ENCODE data around the gene ANKS3. TPM values are rescaled to one million over a fixed set of nuclear protein-coding genes. Genes with fewer than 3 reads are reported as not detected.

The ANKS3 gene
- total RNA-seq, 2 donors from 2014 or later, result 29.8 to 41.8 TPM

DNA sequence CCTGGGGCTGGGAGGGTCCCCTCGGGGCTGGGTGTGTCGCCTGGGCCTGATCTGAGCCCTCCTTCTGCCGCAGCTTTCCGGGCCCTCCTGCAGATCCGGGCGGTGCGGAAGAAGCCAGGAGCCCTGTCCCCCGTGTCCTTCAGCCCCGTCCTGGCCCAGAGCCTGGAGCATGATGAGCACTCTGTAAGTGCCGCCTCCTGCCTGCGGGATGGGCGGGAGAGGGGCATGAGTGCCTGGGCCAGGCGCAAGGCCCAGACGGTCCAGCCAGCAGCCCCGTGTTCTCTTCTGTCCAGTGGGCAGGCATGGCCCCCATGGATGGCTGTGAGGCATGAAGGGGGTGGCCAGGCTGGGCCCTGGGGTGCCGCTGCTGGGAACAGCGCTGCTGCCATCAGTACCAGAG, 56.7 kb downstream of the ANKS3 start:
- Histone ChIP-seq H3K4me1 (ENCODE audit: control insufficient read depth in 1 of 2, low read depth in 2 of 2) (no peaks in the 10 kb centered on the region), H3K27me3 (replicated peaks; ENCODE audit: insufficient read depth) (no peaks in the 10 kb centered on the region), H3K4me3 (no peak overlapping the region), H3K9me3 (no peaks in the 10 kb centered on the region), H3K27ac (no peak overlapping the region), H3K36me3 (peaks cover 35% of the 10 kb centered on the region)
- DNase-seq (ENCODE audit: low spot score) (no peak), ATAC-seq (ENCODE audit: insufficient number of reproducible peaks, low FRiP score, low read depth) (no peak)
- TF ChIP-seq, protein P1, sequence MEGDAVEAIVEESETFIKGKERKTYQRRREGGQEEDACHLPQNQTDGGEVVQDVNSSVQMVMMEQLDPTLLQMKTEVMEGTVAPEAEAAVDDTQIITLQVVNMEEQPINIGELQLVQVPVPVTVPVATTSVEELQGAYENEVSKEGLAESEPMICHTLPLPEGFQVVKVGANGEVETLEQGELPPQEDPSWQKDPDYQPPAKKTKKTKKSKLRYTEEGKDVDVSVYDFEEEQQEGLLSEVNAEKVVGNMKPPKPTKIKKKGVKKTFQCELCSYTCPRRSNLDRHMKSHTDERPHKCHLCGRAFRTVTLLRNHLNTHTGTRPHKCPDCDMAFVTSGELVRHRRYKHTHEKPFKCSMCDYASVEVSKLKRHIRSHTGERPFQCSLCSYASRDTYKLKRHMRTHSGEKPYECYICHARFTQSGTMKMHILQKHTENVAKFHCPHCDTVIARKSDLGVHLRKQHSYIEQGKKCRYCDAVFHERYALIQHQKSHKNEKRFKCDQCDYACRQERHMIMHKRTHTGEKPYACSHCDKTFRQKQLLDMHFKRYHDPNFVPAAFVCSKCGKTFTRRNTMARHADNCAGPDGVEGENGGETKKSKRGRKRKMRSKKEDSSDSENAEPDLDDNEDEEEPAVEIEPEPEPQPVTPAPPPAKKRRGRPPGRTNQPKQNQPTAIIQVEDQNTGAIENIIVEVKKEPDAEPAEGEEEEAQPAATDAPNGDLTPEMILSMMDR (IDR thresholded peaks at IDR 0.05), result no peak

DNA sequence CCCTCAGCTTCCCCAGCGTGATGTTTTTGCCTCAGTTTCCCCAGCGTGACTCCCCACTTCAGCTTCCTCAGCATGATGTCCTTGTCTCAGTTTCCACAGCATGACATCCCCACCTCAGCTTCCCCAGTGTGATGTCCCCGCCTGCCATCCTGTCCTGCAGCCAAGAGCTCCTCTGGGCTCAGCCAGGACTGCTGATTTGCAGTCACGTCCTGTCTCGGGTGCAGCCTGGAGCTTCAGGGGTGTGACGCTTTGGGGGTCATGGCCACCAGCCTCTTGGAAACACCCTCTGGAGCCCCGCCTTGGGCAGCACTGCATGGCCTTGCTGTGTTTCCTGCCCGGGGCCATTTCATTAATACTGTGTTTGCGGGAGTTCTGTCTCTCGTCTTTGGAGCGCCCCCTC, 57.2 kb downstream of the ANKS3 start:
- Histone ChIP-seq H3K9me3 (no peaks in the 10 kb centered on the region), H3K4me1 (ENCODE audit: control insufficient read depth in 1 of 2, low read depth in 2 of 2) (no peaks in the 10 kb centered on the region), H3K36me3 (peaks cover 32% of the 10 kb centered on the region), H3K27ac (no peak overlapping the region), H3K4me3 (no peak overlapping the region), H3K27me3 (replicated peaks; ENCODE audit: insufficient read depth) (no peaks in the 10 kb centered on the region)
- TF ChIP-seq, protein P1 (IDR thresholded peaks at IDR 0.05), result no peak
- no peak for DNase-seq (ENCODE audit: low spot score)
- no peak for ATAC-seq (ENCODE audit: insufficient number of reproducible peaks, low FRiP score, low read depth)

DNA sequence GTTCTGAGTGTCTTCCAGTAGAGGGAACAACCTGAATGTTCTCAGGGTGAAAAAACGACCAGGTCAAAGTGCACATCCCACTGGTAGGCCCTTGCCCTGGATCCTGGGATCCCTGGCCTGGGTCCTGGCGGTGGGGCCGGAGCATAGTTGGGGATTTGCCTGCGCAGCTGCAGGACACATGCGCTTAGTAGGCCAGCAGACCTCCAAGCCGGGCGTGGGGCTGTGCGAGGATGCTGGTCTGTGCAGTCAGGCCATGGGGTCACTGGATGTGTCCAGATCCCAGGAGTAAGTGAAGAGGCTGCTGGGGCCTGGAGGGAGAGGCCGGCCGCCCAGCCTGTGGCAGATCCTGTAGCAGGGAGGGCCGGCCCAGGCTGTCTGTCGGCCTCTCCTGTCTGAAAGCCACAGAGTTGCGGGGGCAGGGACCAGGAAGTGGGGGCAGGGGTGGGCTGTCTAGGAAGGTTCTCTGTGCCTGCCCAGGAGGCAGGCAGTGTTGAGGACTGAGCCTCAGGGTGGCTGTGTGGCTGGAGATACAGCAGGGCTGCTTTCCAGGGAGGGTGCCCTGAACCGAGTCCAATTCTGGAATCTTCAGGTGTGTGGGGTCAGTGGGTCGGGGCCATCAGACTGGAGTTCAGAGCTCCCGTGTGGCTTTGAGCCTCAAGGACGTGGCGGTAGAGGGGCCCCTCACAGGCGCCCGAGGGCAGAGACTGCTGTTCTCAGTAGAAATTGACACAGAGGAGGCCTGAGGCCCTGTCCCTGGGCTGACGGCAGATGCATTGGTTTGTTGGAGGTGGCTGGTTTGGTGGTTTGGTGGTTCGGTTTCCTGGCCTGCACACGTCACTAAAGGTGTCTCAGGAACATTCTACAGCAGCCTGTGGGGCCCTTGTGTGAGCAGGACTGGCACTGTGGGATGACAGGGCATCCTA, 57.9 kb downstream of the ANKS3 start:
- DNase-seq (ENCODE audit: low spot score) (no peak), ATAC-seq (ENCODE audit: insufficient number of reproducible peaks, low FRiP score, low read depth) (no peak)
- Histone ChIP-seq H3K4me3 (no peak overlapping the region), H3K27me3 (replicated peaks; ENCODE audit: insufficient read depth) (no peaks in the 10 kb centered on the region), H3K9me3 (no peaks in the 10 kb centered on the region), H3K4me1 (ENCODE audit: control insufficient read depth in 1 of 2, low read depth in 2 of 2) (no peaks in the 10 kb centered on the region), H3K27ac (no peak overlapping the region), H3K36me3 (peaks cover 33% of the 10 kb centered on the region)
- TF ChIP-seq, protein P1 (IDR thresholded peaks at IDR 0.05), result no peak

DNA sequence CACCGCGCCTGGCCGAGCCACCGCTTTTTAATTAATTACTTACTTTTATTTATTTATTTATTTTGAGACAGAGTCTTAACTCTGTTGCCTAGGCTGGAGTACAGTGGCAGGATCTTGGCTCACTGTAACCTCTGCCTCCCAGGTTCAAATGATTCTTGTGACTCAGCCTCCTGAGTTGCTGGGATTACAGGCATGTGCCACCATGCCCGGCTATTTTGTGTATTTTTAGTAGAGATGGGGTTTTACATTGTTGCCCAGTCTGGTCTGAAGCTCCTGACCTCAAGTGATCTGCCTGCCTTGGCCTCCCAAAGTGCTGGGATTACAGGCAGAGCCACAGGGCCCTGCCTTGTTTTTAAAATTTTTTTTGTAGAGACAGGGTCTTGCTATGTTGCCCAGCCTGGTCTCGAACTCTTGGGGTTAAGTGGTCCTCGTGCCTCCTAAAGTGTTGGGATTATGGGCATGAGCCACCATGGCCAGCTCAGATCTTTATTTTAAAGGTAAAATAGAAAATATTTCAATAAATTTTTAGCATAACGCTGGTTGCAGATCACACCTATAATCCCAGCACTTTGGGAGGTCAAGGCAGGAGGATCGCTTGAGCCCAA, 59.0 kb downstream of the ANKS3 start:
- Histone ChIP-seq H3K27ac (no peak overlapping the region), H3K4me1 (ENCODE audit: control insufficient read depth in 1 of 2, low read depth in 2 of 2) (no peaks in the 10 kb centered on the region), H3K27me3 (replicated peaks; ENCODE audit: insufficient read depth) (no peaks in the 10 kb centered on the region), H3K9me3 (no peaks in the 10 kb centered on the region), H3K4me3 (no peak overlapping the region), H3K36me3 (peaks cover 33% of the 10 kb centered on the region)
- TF ChIP-seq, protein P1 (IDR thresholded peaks at IDR 0.05), result no peak
- DNase-seq (ENCODE audit: low spot score), result no peak
- ATAC-seq (ENCODE audit: insufficient number of reproducible peaks, low FRiP score, low read depth), result no peak

DNA sequence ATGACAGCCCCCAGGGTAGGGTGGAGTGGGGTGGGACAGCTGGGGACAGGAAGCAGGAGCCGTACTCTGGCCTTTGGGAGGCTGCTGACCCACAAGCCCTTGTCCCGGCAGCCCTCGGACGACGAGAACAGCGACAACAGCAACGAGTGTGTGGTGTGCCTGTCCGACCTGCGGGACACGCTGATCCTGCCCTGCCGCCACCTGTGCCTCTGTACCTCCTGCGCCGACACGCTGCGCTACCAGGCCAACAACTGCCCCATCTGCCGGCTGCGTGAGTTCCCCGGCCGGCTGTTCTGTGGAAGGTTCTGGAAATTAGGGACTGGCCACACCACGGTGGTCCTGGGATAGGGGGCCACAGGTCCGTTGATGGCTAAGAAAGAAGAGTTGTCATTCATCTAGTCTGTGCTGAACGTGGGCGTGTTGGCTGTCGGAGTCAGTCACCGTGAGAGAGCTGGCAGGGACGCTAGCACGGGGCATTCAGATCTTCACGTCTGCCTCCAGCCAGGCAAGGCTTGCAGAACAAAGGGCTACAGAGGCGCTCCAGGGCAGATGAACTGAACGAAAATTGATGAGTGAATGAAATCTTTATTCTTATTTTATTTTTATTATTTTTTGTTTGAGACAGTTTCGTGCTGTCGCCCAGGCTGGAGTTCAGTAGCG, 60.6 kb downstream of the ANKS3 start:
- TF ChIP-seq, protein P1 (IDR thresholded peaks at IDR 0.05), result no peak
- no peaks in the 10 kb centered on the region for H3K4me1 ChIP-seq (ENCODE audit: control insufficient read depth in 1 of 2, low read depth in 2 of 2)
- ATAC-seq (ENCODE audit: insufficient number of reproducible peaks, low FRiP score, low read depth) (no peak), DNase-seq (ENCODE audit: low spot score) (no peak)
- peaks cover 39% of the 10 kb centered on the region for H3K36me3 ChIP-seq
- H3K27me3 ChIP-seq (replicated peaks; ENCODE audit: insufficient read depth), result no peaks in the 10 kb centered on the region
- H3K27ac ChIP-seq, result no peak overlapping the region
- H3K4me3 ChIP-seq, result no peak overlapping the region
- no peaks in the 10 kb centered on the region for H3K9me3 ChIP-seq

Data from thoracic aorta (tissue), 2 donors.